ENCODE data around the gene PLD1.

PLD1 gene

GRCh38 chr3:171715155-171715554 is 95.1 kb downstream of the PLD1 start:
- Histone ChIP-seq H3K4me1 (ENCODE audit: control insufficient read depth, insufficient read depth, low read length) (peaks cover 15% of the 10 kb centered on the region), H3K36me3 (ENCODE audit: control insufficient read depth, insufficient read depth, low read length) (no peaks in the 10 kb centered on the region), H3K4me3 (ENCODE audit: low read depth, low read length) (no peak overlapping the region)

GRCh38 chr3:171712171-171712938 is 97.9 kb downstream of the PLD1 start:
- H3K9ac ChIP-seq (ENCODE audit: low read depth, low read length), result no peak overlapping the region
- H3K9me3 ChIP-seq (ENCODE audit: control insufficient read depth, insufficient read depth, low read length), result no peaks in the 10 kb centered on the region
- no peak overlapping the region for H3K4me3 ChIP-seq (ENCODE audit: low read depth, low read length)
- H3K4me1 ChIP-seq (ENCODE audit: control insufficient read depth, insufficient read depth, low read length), result no peaks in the 10 kb centered on the region
- H3K36me3 ChIP-seq (ENCODE audit: control insufficient read depth, insufficient read depth, low read length), result no peaks in the 10 kb centered on the region
- no peaks in the 10 kb centered on the region for H3K27me3 ChIP-seq (ENCODE audit: control insufficient read depth, insufficient read depth, low read length)

More at GRCh38 chr3:171715155-171715554, 95.1 kb downstream of the PLD1 start:
- Histone ChIP-seq H3K27me3 (ENCODE audit: control insufficient read depth, insufficient read depth, low read length) (no peaks in the 10 kb centered on the region), H3K9ac (ENCODE audit: low read depth, low read length) (no peak overlapping the region), H3K9me3 (ENCODE audit: control insufficient read depth, insufficient read depth, low read length) (no peaks in the 10 kb centered on the region)

GRCh38 chr3:171711461-171712170 is 98.7 kb downstream of the PLD1 start:
- Histone ChIP-seq H3K4me1 (ENCODE audit: control insufficient read depth, insufficient read depth, low read length) (no peaks in the 10 kb centered on the region), H3K36me3 (ENCODE audit: control insufficient read depth, insufficient read depth, low read length) (no peaks in the 10 kb centered on the region), H3K9ac (ENCODE audit: low read depth, low read length) (no peak overlapping the region)

GRCh38 chr3:171710359-171710758 is 99.9 kb downstream of the PLD1 start:
- Histone ChIP-seq H3K4me1 (ENCODE audit: control insufficient read depth, insufficient read depth, low read length) (no peaks in the 10 kb centered on the region), H3K27me3 (ENCODE audit: control insufficient read depth, insufficient read depth, low read length) (no peaks in the 10 kb centered on the region), H3K4me3 (ENCODE audit: low read depth, low read length) (no peak overlapping the region), H3K36me3 (ENCODE audit: control insufficient read depth, insufficient read depth, low read length) (no peaks in the 10 kb centered on the region), H3K9me3 (ENCODE audit: control insufficient read depth, insufficient read depth, low read length) (no peaks in the 10 kb centered on the region), H3K9ac (ENCODE audit: low read depth, low read length) (no peak overlapping the region)

More at GRCh38 chr3:171711461-171712170, 98.7 kb downstream of the PLD1 start:
- Histone ChIP-seq H3K4me3 (ENCODE audit: low read depth, low read length) (no peak overlapping the region), H3K27me3 (ENCODE audit: control insufficient read depth, insufficient read depth, low read length) (no peaks in the 10 kb centered on the region), H3K9me3 (ENCODE audit: control insufficient read depth, insufficient read depth, low read length) (no peaks in the 10 kb centered on the region)

- Histone ChIP-seq H3K27me3 (ENCODE audit: control insufficient read depth, insufficient read depth, low read length) (no peaks in the 10 kb centered on the region), H3K4me1 (ENCODE audit: control insufficient read depth, insufficient read depth, low read length) (no peaks in the 10 kb centered on the region), H3K9ac (ENCODE audit: low read depth, low read length) (no peak overlapping the region), H3K4me3 (ENCODE audit: low read depth, low read length) (no peak overlapping the region), H3K9me3 (ENCODE audit: control insufficient read depth, insufficient read depth, low read length) (no peaks in the 10 kb centered on the region), H3K36me3 (ENCODE audit: control insufficient read depth, insufficient read depth, low read length) (no peaks in the 10 kb centered on the region)
Observed at GRCh38 chr3:171704814-171705213, 105.5 kb downstream of the PLD1 start.

- no peaks in the 10 kb centered on the region for H3K4me1 ChIP-seq (ENCODE audit: control insufficient read depth, insufficient read depth, low read length)
- H3K9me3 ChIP-seq (ENCODE audit: control insufficient read depth, insufficient read depth, low read length), result no peaks in the 10 kb centered on the region
- no peaks in the 10 kb centered on the region for H3K36me3 ChIP-seq (ENCODE audit: control insufficient read depth, insufficient read depth, low read length)
- H3K4me3 ChIP-seq (ENCODE audit: low read depth, low read length), result no peak overlapping the region
- no peaks in the 10 kb centered on the region for H3K27me3 ChIP-seq (ENCODE audit: control insufficient read depth, insufficient read depth, low read length)
- H3K9ac ChIP-seq (ENCODE audit: low read depth, low read length), result no peak overlapping the region
Observed at GRCh38 chr3:171704002-171704401, 106.3 kb downstream of the PLD1 start.

- no peak overlapping the region for H3K4me3 ChIP-seq (ENCODE audit: low read depth, low read length)
- H3K9ac ChIP-seq (ENCODE audit: low read depth, low read length), result no peak overlapping the region
- no peaks in the 10 kb centered on the region for H3K36me3 ChIP-seq (ENCODE audit: control insufficient read depth, insufficient read depth, low read length)
- H3K9me3 ChIP-seq (ENCODE audit: control insufficient read depth, insufficient read depth, low read length), result no peaks in the 10 kb centered on the region
- no peaks in the 10 kb centered on the region for H3K27me3 ChIP-seq (ENCODE audit: control insufficient read depth, insufficient read depth, low read length)
- H3K4me1 ChIP-seq (ENCODE audit: control insufficient read depth, insufficient read depth, low read length), result no peaks in the 10 kb centered on the region
Observed at GRCh38 chr3:171703144-171703543, 107.1 kb downstream of the PLD1 start.

- Histone ChIP-seq H3K36me3 (ENCODE audit: control insufficient read depth, insufficient read depth, low read length) (no peaks in the 10 kb centered on the region), H3K9ac (ENCODE audit: low read depth, low read length) (no peak overlapping the region), H3K4me1 (ENCODE audit: control insufficient read depth, insufficient read depth, low read length) (no peaks in the 10 kb centered on the region), H3K27me3 (ENCODE audit: control insufficient read depth, insufficient read depth, low read length) (no peaks in the 10 kb centered on the region), H3K9me3 (ENCODE audit: control insufficient read depth, insufficient read depth, low read length) (no peaks in the 10 kb centered on the region), H3K4me3 (ENCODE audit: low read depth, low read length) (no peak overlapping the region)
Observed at GRCh38 chr3:171700653-171701052, 109.6 kb downstream of the PLD1 start.

- Histone ChIP-seq H3K4me1 (ENCODE audit: control insufficient read depth, insufficient read depth, low read length) (no peaks in the 10 kb centered on the region), H3K9ac (ENCODE audit: low read depth, low read length) (no peak overlapping the region), H3K4me3 (ENCODE audit: low read depth, low read length) (no peak overlapping the region), H3K9me3 (ENCODE audit: control insufficient read depth, insufficient read depth, low read length) (no peaks in the 10 kb centered on the region), H3K36me3 (ENCODE audit: control insufficient read depth, insufficient read depth, low read length) (no peaks in the 10 kb centered on the region), H3K27me3 (ENCODE audit: control insufficient read depth, insufficient read depth, low read length) (no peaks in the 10 kb centered on the region)
Observed at GRCh38 chr3:171700157-171700556, 110.1 kb downstream of the PLD1 start.

GRCh38 chr3:171699601-171700000 is 110.7 kb downstream of the PLD1 start:
- Histone ChIP-seq H3K27me3 (ENCODE audit: control insufficient read depth, insufficient read depth, low read length) (no peaks in the 10 kb centered on the region), H3K9me3 (ENCODE audit: control insufficient read depth, insufficient read depth, low read length) (no peaks in the 10 kb centered on the region), H3K36me3 (ENCODE audit: control insufficient read depth, insufficient read depth, low read length) (no peaks in the 10 kb centered on the region), H3K4me1 (ENCODE audit: control insufficient read depth, insufficient read depth, low read length) (no peaks in the 10 kb centered on the region), H3K9ac (ENCODE audit: low read depth, low read length) (no peak overlapping the region), H3K4me3 (ENCODE audit: low read depth, low read length) (no peak overlapping the region)

- no peak overlapping the region for H3K4me3 ChIP-seq (ENCODE audit: low read depth, low read length)
Observed at GRCh38 chr3:171696805-171697204, 113.5 kb downstream of the PLD1 start.

GRCh38 chr3:171695426-171695825 is 114.9 kb downstream of the PLD1 start:
- Histone ChIP-seq H3K4me3 (ENCODE audit: low read depth, low read length) (no peak overlapping the region), H3K4me1 (ENCODE audit: control insufficient read depth, insufficient read depth, low read length) (no peaks in the 10 kb centered on the region), H3K9me3 (ENCODE audit: control insufficient read depth, insufficient read depth, low read length) (no peaks in the 10 kb centered on the region), H3K27me3 (ENCODE audit: control insufficient read depth, insufficient read depth, low read length) (no peaks in the 10 kb centered on the region), H3K9ac (ENCODE audit: low read depth, low read length) (no peak overlapping the region), H3K36me3 (ENCODE audit: control insufficient read depth, insufficient read depth, low read length) (no peaks in the 10 kb centered on the region)

More at GRCh38 chr3:171696805-171697204, 113.5 kb downstream of the PLD1 start:
- Histone ChIP-seq H3K9ac (ENCODE audit: low read depth, low read length) (no peak overlapping the region), H3K27me3 (ENCODE audit: control insufficient read depth, insufficient read depth, low read length) (no peaks in the 10 kb centered on the region), H3K9me3 (ENCODE audit: control insufficient read depth, insufficient read depth, low read length) (no peaks in the 10 kb centered on the region), H3K36me3 (ENCODE audit: control insufficient read depth, insufficient read depth, low read length) (no peaks in the 10 kb centered on the region), H3K4me1 (ENCODE audit: control insufficient read depth, insufficient read depth, low read length) (no peaks in the 10 kb centered on the region)
